Measurements from ENCODE around the gene COL4A5. TPM values are rescaled to one million over a fixed set of nuclear protein-coding genes. Genes with fewer than 3 reads are reported as not detected.

The COL4A5 gene
- total and polyA plus RNA-seq, 2 of the 13 experiments (the other 11 are each of a cell fraction or from before 2014, with no cell fraction given): 39.5 to 45.5 TPM

GRCh38 chrX:108696690-108697089 lies 257.1 kb downstream of the COL4A5 start:
- 94% methylated on average over 3 of the region's 3 CpGs for WGBS (ENCODE audit: low lambda C conversion rate)
- Histone ChIP-seq H3K9me3 (ENCODE audit: low read length) (no peaks in the 10 kb centered on the region), H3K9ac (ENCODE audit: insufficient read depth, low read depth, low read length) (no peak overlapping the region), H3K4me3 (replicated peaks in 1 of 3; ENCODE audit: insufficient read depth in 1 of 3, low read depth in 2 of 3, low read length in 3 of 3) (no peak overlapping the region), H2AFZ (ENCODE audit: low read length) (no peak overlapping the region), H4K20me1 (ENCODE audit: insufficient read depth, low read length) (no peaks in the 10 kb centered on the region), H3K36me3 (replicated peaks in 1 of 2; ENCODE audit: control insufficient read depth in 1 of 2, insufficient read depth in 2 of 2, low read length in 2 of 2) (peaks cover 0 to 2% of the 10 kb centered on the region in 2 experiments; a peak in 1 of 5 replicates), H3K4me2 (ENCODE audit: low read depth, low read length) (no peak overlapping the region), H3K4me1 (ENCODE audit: insufficient read depth, low read length) (no peaks in the 10 kb centered on the region), H3K79me2 (ENCODE audit: insufficient read depth, low read length) (no peaks in the 10 kb centered on the region), H3K27me3 (ENCODE audit: control insufficient read depth in 1 of 2, insufficient read depth in 2 of 2, low read length in 2 of 2) (no peaks in the 10 kb centered on the region), H3K27ac (ENCODE audit: extremely low read length, insufficient read depth, low read length) (no peak overlapping the region)
- DNase-seq (ENCODE audit: low spot score): no peak
- CTCF ChIA-PET (ENCODE audit: low intra/inter-chr PET ratio, low total read pairs): no interaction called here
- POLR2A ChIA-PET: no interaction called here
- TF ChIP-seq ZNF253 (CRISPR knock-in tag; IDR thresholded peaks at IDR 0.05; ENCODE audit: borderline replicate concordance) (no peak), ZSCAN5A (CRISPR knock-in tag; IDR thresholded peaks at IDR 0.05; ENCODE audit: borderline replicate concordance) (no peak), ZNF124 (CRISPR knock-in tag; IDR thresholded peaks at IDR 0.05) (no peak), E2F2 (CRISPR knock-in tag; IDR thresholded peaks at IDR 0.05; ENCODE audit: borderline replicate concordance) (no peak), MIER3 (CRISPR knock-in tag; IDR thresholded peaks at IDR 0.05; ENCODE audit: borderline replicate concordance) (no peak), ZMYM2 (CRISPR knock-in tag; IDR thresholded peaks at IDR 0.05) (no peak), HOXD1 (CRISPR knock-in tag; IDR thresholded peaks at IDR 0.05) (no peak), HDAC2 (CRISPR knock-in tag; IDR thresholded peaks at IDR 0.05) (no peak), RFXANK (CRISPR knock-in tag; IDR thresholded peaks at IDR 0.05) (no peak), RFX5 (IDR thresholded peaks at IDR 0.05; ENCODE audit: low read depth, low read length) (no peak), PRDM15 (CRISPR knock-in tag; IDR thresholded peaks at IDR 0.05) (no peak)
- TF ChIP-seq, protein P1, sequence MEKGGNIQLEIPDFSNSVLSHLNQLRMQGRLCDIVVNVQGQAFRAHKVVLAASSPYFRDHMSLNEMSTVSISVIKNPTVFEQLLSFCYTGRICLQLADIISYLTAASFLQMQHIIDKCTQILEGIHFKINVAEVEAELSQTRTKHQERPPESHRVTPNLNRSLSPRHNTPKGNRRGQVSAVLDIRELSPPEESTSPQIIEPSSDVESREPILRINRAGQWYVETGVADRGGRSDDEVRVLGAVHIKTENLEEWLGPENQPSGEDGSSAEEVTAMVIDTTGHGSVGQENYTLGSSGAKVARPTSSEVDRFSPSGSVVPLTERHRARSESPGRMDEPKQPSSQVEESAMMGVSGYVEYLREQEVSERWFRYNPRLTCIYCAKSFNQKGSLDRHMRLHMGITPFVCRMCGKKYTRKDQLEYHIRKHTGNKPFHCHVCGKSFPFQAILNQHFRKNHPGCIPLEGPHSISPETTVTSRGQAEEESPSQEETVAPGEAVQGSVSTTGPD (CRISPR knock-in tag; IDR thresholded peaks at IDR 0.05): no peak
- TF ChIP-seq, protein P2, sequence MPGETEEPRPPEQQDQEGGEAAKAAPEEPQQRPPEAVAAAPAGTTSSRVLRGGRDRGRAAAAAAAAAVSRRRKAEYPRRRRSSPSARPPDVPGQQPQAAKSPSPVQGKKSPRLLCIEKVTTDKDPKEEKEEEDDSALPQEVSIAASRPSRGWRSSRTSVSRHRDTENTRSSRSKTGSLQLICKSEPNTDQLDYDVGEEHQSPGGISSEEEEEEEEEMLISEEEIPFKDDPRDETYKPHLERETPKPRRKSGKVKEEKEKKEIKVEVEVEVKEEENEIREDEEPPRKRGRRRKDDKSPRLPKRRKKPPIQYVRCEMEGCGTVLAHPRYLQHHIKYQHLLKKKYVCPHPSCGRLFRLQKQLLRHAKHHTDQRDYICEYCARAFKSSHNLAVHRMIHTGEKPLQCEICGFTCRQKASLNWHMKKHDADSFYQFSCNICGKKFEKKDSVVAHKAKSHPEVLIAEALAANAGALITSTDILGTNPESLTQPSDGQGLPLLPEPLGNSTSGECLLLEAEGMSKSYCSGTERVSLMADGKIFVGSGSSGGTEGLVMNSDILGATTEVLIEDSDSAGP (CRISPR knock-in tag; IDR thresholded peaks at IDR 0.05; ENCODE audit: borderline replicate concordance): no peak
- FAIRE-seq: no peak
- intact Hi-C loops (cut with micrococcal nuclease; ENCODE audit: unreplicated experiment): no loop called here
- no peak for ATAC-seq
- TSS peak; percentile 57 for BruUV-seq (replicated peaks)
- in situ Hi-C loops (cut with HindIII; ENCODE audit: extremely low pct_ligation_motif_present, low pct_unique_long_range_greater_than_20kb): no loop called here

Measured in HepG2 (cell line).